OCI-LY1 (cell line): ENCODE data around the gene CHST11.

Experiments used
- H2AFZ ChIP-seq: fragments of 200-600 bp; sonication (generic), shearing (Covaris generic); 2 replicates; pipeline ENCODE4 v1.6.0; 2014; ENCODE audit warnings: antibody characterized with exemption, mild to moderate bottlenecking, low read length
- H3F3A ChIP-seq: fragments of 200-600 bp; sonication (generic), shearing (Covaris generic); 2 replicates; pipeline ENCODE4 v1.6.0; 2014; ENCODE audit warnings: mild to moderate bottlenecking, antibody characterized with exemption, low read length, moderate library complexity; ENCODE audit not compliant: insufficient read depth
- H3K27ac ChIP-seq: fragments of 200-600 bp; sonication (generic); 2 replicates; pipeline ENCODE4 v1.5.1; 2014; ENCODE audit warnings: low read length, mixed run types, mild to moderate bottlenecking, low read depth; ENCODE audit not compliant: poor library complexity, severe bottlenecking
- H3K27me3 ChIP-seq: fragments of 200-600 bp; sonication (generic); 2 replicates; pipeline ENCODE4 v1.6.0; 2014; ENCODE audit warnings: antibody characterized with exemption, mild to moderate bottlenecking, low read length, moderate library complexity; ENCODE audit not compliant: insufficient read depth
- H3K36me3 ChIP-seq: fragments of 200-600 bp; sonication (generic); 2 replicates; pipeline ENCODE4 v1.6.1; 2014; ENCODE audit warnings: mild to moderate bottlenecking, antibody characterized with exemption, low read length, moderate library complexity, mixed read lengths; ENCODE audit not compliant: insufficient read depth
- H3K4me1 ChIP-seq: fragments of 200-600 bp; sonication (generic); 2 replicates; pipeline ENCODE4 v1.5.1; 2014; ENCODE audit warnings: mild to moderate bottlenecking, low read length, moderate library complexity; ENCODE audit not compliant: insufficient read depth, severe bottlenecking
- H3K4me2 ChIP-seq: fragments of 200-600 bp; sonication (generic), shearing (Covaris generic); 2 replicates; pipeline ENCODE4 v1.6.1; 2014; ENCODE audit warnings: low read length
- H3K4me3 ChIP-seq: fragments of 200-600 bp; sonication (generic); 2 replicates; pipeline ENCODE4 v1.5.1; 2014; ENCODE audit warnings: low read length, low read depth, mild to moderate bottlenecking, mixed read lengths; ENCODE audit not compliant: poor library complexity, severe bottlenecking
- H3K79me2 ChIP-seq: fragments of 200-600 bp; shearing (Covaris generic); 2 replicates; pipeline ENCODE4 v1.6.1; 2016; ENCODE audit warnings: mixed run types, low read length, mixed read lengths; ENCODE audit not compliant: insufficient read depth
- H3K9ac ChIP-seq: fragments of 200-600 bp; sonication (generic), shearing (Covaris generic); 2 replicates; pipeline ENCODE4 v1.6.1; 2014; ENCODE audit warnings: mild to moderate bottlenecking, low read length, mixed read lengths
- H3K9me2 ChIP-seq: fragments of 200-600 bp; sonication (generic), shearing (Covaris generic); 2 replicates; pipeline ENCODE4 v1.6.1; 2014; ENCODE audit warnings: low read depth, mild to moderate bottlenecking, low read length, mixed read lengths
- H3K9me3 ChIP-seq: fragments of 200-600 bp; shearing (Covaris generic); 2 replicates; pipeline ENCODE4 v1.6.1; 2014; ENCODE audit warnings: low read length, mixed read lengths
- H4K20me1 ChIP-seq: fragments of 200-600 bp; sonication (generic), shearing (Covaris generic); 2 replicates; pipeline ENCODE4 v1.6.0; 2016; ENCODE audit warnings: mild to moderate bottlenecking, low read length; ENCODE audit not compliant: insufficient read depth
- CTCF ChIP-seq: fragments of 200-600 bp; sonication (generic), shearing (Covaris generic); IDR thresholded peaks from 2 replicates; pipeline ENCODE4 v1.5.1; 2017; ENCODE audit warnings: mild to moderate bottlenecking, antibody characterized with exemption, low read length, moderate library complexity, mixed read lengths
- EZH2 ChIP-seq: fragments of 200-600 bp; sonication (generic), shearing (Covaris generic); IDR thresholded peaks from 2 replicates; pipeline ENCODE4 v1.8.0; 2017; ENCODE audit warnings: borderline replicate concordance, mixed run types, mild to moderate bottlenecking, antibody characterized with exemption, low read length, moderate library complexity, mixed read lengths

The CHST11 gene

DNA sequence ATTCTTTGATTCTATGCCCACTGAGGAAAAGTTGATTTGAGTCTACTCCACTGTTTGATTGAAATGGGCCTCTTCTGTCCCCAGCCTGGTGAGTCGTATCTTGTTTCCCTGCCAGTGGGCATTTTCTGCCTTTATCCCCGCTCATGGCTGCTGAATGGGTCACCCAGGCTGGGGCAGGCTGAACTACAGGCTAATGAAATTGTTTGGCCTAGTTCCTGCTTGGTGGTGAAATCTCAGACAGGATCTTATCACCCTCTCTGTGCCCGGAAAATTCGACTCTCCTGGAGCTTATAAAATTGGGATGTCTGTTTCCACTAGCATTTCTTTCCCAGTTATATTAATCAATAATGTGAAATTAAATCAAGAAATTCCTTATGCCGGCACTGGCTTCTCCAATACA, 65.0 kb downstream of the CHST11 start:
- H3K9ac ChIP-seq: no peak overlapping the region
- H3F3A ChIP-seq: no peaks in the 10 kb centered on the region
- H3K4me1 ChIP-seq: peaks cover 56% of the 10 kb centered on the region
- no peaks in the 10 kb centered on the region for H3K9me3 ChIP-seq
- no peak overlapping the region for H2AFZ ChIP-seq
- no peaks in the 10 kb centered on the region for H3K27me3 ChIP-seq
- no peak overlapping the region for H3K4me3 ChIP-seq
- no peaks in the 10 kb centered on the region for H3K9me2 ChIP-seq
- no peak overlapping the region for H3K27ac ChIP-seq
- no peaks in the 10 kb centered on the region for H3K79me2 ChIP-seq
- no peak for TF ChIP-seq EZH2
- TF ChIP-seq CTCF: no peak
- H3K36me3 ChIP-seq: no peaks in the 10 kb centered on the region
- H4K20me1 ChIP-seq: no peaks in the 10 kb centered on the region
- H3K4me2 ChIP-seq: no peak overlapping the region

- H4K20me1 ChIP-seq: no peaks in the 10 kb centered on the region
- H3K9me3 ChIP-seq: no peaks in the 10 kb centered on the region
- H3K27me3 ChIP-seq: no peaks in the 10 kb centered on the region
- no peaks in the 10 kb centered on the region for H3K79me2 ChIP-seq
- no peak overlapping the region; the same call in 1 of the 2 replicates for H3K9ac ChIP-seq
- H3K36me3 ChIP-seq: no peaks in the 10 kb centered on the region
- peak overlapping the region; percentile 65 for H3K27ac ChIP-seq
- no peak overlapping the region for H3K4me3 ChIP-seq
- no peak for TF ChIP-seq CTCF
- no peak for TF ChIP-seq EZH2
- H3K4me2 ChIP-seq: peak overlapping the region; percentile 59
- H3F3A ChIP-seq: no peaks in the 10 kb centered on the region
- peaks cover 56% of the 10 kb centered on the region for H3K4me1 ChIP-seq
- H2AFZ ChIP-seq: no peak overlapping the region
- H3K9me2 ChIP-seq: no peaks in the 10 kb centered on the region
Measured at GRCh38 chr12:104522985-104523722, 66.4 kb downstream of the CHST11 start.

DNA sequence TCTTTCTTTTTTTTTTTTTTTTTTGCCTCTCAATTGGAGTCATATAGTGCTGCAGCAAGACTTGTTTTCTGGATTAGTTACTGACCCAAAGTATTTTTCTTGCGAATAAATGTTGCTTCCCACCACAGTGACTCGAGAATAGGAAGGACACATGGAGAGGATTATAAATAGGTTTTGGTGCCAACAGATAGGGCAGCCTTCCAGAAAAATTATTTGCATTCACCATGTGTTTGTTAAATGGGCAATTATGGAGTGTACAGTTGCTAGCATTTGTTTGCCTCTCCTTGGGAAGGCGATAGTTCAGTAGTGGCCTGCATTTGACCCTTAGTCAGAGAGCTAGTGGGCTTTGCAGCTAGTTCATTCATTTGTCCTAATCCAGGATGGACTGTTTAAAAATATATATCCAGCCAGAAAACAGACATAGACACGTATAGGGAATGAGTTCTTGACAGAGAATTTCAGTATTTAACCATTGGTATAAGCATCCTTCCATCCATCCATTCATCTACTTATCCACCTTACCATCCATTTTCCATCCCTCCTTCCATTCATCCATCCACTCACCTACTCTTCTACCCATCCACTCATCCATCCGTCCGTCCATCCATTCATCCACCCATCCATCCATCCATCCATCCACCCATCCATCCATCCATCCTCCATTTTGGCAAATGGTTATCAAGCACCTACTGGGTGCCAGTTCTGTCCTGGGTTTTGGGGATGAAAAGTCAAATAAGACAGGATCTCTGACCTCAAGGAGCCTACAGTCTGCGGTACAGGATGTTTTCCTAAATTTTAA, 67.5 kb downstream of the CHST11 start:
- Histone ChIP-seq H3K4me3 (no peak overlapping the region), H2AFZ (no peak overlapping the region), H3K4me2 (no peak overlapping the region), H3K27ac (no peak overlapping the region), H3K9ac (no peak overlapping the region), H3K9me3 (no peaks in the 10 kb centered on the region), H4K20me1 (no peaks in the 10 kb centered on the region), H3K4me1 (peaks cover 54% of the 10 kb centered on the region), H3K9me2 (no peaks in the 10 kb centered on the region), H3K27me3 (no peaks in the 10 kb centered on the region), H3F3A (no peaks in the 10 kb centered on the region), H3K79me2 (no peaks in the 10 kb centered on the region), H3K36me3 (no peaks in the 10 kb centered on the region)
- TF ChIP-seq EZH2 (no peak), CTCF (no peak)
